ENCODE data around the gene OLFML2B.
"Not testable (repeated sequence)": the region's sequence is repeated elsewhere in the genome, so short reads cannot be mapped to it uniquely, and the experiment has no call there.

OLFML2B gene

DNA sequence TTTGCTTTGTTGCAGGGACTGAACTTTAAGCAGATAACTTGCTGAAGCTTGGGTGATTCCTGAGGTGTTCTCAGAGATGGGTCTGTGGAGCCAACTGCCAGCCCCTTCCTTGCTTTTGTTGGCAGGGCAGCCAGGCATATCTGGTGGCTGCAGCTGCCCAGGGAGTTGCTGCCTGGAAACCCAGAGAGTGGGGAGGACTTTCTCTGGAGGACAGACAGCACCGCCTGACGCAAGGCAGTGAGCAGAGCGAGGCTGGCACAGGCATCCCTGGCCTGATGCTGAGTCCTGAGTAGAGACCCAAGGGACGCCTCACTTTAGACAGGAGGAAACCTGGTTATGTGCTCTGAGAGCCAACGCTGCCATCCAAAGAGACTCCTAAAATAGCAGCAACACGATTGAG lies 9.8 kb upstream of the OLFML2B start:
- DNase-seq: no peak

DNA sequence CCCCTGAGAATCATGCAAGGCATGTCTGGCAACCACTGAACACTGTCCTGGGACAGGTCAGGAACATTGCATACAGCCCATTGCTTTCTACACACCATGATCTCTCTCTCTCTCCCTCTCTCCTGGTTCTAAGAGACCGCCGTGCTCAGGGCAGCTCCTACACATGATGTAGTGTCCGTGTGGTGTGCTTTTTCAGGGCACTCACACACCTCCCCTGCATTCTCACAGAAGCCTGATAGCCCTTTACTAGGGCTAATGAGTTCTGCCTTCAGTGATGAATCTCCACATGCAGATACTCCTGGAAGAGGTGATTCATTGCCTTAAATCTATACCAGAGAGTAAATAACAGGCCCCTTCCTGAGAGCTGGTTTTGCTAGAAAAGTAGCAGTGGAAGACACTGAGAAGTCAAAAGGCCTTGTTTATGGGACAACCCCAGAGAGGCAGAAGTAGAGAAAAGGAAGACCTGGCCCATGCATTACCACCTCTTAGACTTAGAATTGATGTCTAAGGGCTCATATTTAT lies 7.2 kb upstream of the OLFML2B start:
- DNase-seq: no peak

DNA sequence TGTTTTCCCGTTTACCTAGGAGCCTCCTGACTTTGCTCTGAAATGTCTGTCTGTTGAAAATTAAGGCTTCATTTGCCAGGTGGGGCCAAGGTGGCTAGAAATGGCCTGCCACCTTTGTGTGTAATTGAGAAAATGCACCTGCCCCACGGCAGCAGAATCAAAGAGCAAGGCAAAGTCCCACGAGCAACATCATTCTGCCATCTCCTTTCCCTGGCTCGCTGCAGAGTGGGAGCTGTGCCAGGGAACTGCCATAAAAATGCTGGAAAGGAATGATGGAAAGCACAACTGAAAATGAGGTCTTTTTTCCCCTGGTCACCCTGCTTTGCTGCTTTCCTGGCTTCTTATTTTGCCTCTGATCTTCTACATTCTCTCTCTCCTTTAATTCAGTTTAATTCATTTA lies 5.5 kb upstream of the OLFML2B start:
- no peak for DNase-seq

- peak; percentile 81 to 88 for DNase-seq
Measured at GRCh38 chr1:162028726-162029125, 5.1 kb upstream of the OLFML2B start.

DNA sequence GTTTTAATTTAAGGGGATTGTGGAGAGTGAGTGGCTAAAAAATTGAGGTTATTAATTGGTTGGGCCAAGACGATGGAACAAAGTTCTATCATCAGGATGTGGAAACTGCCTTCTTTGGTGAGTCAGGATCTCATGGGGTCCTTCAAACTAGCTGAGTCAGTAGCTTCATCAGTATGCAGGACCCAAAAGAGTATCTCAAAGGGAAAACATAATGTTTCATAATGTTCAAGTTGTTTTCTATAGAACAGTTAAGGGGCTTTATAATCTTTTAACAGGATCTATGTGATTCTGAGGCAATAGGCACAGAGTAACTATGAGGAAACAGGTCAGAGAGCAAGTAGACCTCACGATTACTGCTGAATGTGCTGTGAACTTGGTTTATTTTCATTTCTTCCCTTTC lies 3.2 kb upstream of the OLFML2B start:
- DNase-seq: peak; percentile 66 to 72

DNA sequence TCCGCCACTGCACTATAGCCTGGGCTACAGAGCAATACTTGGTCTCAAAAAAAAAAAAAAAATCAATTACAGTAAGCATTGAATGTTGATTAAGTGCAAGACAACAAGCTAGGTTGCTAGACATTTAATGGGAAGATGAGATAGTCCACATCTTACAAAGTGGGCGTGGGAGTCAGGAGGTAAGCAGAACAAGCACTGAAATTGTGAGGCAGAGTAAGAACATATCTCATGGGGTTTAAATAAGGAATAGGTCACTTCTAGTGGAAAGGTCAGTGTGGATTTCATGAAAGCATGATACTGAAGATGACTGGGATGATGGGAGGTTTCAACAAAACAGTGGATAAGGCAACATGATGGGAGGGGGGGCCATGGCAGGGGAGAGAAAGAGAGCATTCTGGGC lies 1.9 kb upstream of the OLFML2B start:
- peak; percentile 28 to 40 for DNase-seq

DNA sequence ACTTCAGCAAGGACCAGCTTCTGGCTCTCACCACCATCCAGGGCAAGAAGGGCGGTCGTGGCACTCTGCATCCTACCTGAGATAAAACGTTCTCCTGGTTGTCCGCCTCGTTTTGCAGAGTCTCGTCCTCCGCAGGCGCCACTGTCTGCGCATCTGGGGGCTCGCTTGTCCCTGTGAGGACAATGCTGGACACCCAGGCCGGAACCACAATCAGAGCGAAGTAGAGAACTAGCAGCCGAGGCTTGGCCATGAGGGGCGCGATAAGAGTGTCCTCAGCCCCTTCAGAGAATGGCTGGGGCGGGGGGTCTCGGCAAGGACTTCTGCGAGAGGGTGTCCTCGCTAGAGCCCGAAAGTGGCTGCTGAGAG lies 505 bp downstream of the OLFML2B start:
- no peak for DNase-seq

DNA sequence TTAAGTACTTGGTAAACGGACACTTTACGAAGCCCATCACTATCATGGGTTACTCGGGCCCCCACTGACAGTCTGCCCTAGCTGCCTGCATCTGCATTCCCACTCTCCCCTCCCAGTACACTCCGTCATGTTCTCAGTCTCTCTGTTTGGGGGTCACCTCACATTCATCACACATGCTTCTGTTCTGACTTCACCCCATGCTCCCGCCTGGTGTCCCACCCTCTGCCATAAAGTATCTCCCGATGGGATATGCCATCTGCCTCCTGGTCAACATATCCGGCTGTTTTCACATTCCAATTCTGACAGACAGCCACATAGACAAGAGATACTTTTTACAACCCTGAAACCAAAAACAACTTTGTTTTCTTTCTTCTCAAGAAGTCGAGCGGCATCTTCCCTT lies 1.0 kb downstream of the OLFML2B start:
- DNase-seq: no peak

GRCh38 chr1:162021124-162021523 lies 2.5 kb downstream of the OLFML2B start:
- no peak for DNase-seq

- DNase-seq: no peak
Measured at GRCh38 chr1:162020150-162020549, 3.5 kb downstream of the OLFML2B start.

- no peak for DNase-seq
Measured at GRCh38 chr1:162019446-162019845, 4.2 kb downstream of the OLFML2B start.

DNA sequence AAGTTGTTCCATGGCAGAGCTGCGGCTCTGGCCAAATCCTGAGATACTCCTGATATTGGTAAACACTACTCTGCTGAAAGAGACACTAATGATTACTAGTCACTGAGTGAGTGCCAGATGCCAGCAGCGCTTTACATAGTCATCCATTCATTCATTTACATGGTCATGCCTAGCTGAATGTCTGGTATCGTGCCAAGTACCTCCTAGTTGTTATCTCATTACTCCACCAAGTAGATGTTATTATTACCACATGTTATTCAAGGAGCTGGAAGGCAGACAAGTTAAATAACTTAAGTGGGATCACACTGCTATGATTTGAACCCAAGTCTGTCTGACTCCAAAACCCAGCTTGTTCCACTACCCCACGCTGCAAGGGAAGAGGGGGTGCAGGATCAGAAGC lies 4.7 kb downstream of the OLFML2B start:
- DNase-seq: no peak

DNA sequence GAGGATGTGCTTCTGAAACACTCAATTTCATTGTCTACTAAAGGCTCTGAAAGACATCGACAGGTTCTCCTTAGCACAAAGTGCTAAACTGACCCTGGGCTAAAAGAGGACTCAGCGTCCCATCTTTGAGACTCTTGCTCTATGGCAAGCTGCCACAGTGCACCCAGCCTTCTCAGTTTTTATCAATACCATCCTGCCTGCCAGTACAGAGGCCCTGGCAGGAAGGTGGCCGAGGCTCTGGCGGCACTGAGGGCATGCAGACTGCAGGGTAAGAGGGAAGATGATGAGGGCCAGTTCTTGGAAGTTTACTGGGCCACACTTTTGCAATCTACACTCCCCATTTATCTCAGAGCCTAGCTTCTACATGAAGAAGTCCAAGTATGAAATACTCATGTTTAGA lies 5.3 kb downstream of the OLFML2B start:
- no peak for DNase-seq

- not testable (repeated sequence) for DNase-seq
Measured at GRCh38 chr1:162017791-162018190, 5.9 kb downstream of the OLFML2B start.

DNA sequence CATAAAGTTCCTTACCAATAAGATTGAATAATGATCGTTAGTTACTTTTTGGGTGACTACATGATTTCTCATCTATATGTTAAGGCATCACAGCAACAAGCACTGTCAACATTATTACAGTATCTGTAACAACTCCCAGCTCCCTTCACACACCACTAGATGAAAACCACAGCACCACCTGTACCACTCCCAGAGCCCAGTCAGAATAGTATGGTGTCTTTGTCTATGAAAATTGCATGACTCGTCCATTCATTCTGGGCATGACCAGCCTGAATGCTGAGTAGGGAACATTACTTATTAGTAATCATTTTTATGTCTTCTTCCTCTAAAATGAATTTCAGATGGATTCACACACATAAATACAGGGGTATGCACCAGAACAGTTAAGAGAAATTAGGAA lies 7.0 kb downstream of the OLFML2B start:
- DNase-seq: no peak

GRCh38 chr1:162015196-162015595 lies 8.5 kb downstream of the OLFML2B start:
- no peak for DNase-seq

DNA sequence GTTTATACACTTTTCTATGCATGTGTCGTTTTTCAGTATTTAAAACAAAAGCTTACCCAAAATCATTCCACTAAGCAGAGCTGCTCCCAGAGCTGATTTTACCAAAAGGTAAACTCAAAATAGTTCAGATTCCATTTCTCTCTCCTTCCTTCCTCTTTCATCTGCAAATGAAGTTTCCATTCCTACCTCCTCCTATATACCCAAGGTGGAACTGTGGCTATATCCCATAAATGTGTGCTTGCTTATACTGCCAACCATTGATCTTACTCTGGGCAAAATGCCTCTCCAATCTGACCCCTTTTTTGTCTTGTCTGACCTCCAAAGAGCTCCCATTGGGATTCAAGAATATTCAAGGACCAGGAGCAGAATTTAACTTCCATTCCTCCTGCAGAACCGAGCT lies 9.5 kb downstream of the OLFML2B start:
- no peak for DNase-seq

- no peak for DNase-seq
Measured at GRCh38 chr1:162013289-162013688, 10.4 kb downstream of the OLFML2B start.

GRCh38 chr1:162011337-162012012 lies 12.2 kb downstream of the OLFML2B start:
- DNase-seq: no peak

DNA sequence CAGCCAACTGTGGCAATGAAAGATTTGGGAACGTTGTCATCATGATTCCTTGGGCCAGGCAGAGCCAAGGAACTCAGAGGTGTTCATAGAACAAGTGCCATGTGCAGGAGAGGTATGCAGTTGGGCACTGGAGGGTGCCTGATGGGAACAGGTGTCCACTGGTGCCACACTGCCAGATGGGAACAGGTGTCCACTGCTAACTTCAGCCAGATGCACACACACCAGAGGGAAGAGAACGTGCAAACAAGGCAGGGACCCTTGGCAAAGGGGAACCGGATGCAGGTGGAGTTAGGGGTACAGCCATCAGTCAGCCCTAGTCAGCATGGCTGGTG lies 13.5 kb downstream of the OLFML2B start:
- no peak for DNase-seq

GRCh38 chr1:162009501-162010174 lies 14.0 kb downstream of the OLFML2B start:
- DNase-seq: no peak

- no peak for DNase-seq
Measured at GRCh38 chr1:162008799-162009198, 14.9 kb downstream of the OLFML2B start.

- DNase-seq: peak; percentile 17 to 21
Measured at GRCh38 chr1:162007466-162007865, 16.2 kb downstream of the OLFML2B start.

GRCh38 chr1:162006081-162006480 lies 17.6 kb downstream of the OLFML2B start:
- no peak for DNase-seq

Measured in inflammatory macrophage (primary cell).